Upper lobe of right lung (tissue), 1 donor: Measurements from ENCODE around the gene PLSCR3. TPM values are rescaled to one million over a fixed set of nuclear protein-coding genes. Genes with fewer than 3 reads are reported as not detected.

Experiments
- ATAC-seq: fragments of 200-7000 bp; cut with Tn5 transposase; one replicate; pipeline ENCODE4 v1.9.1; 2020; ENCODE audit warnings: mild to moderate bottlenecking, moderate library complexity
- DNase-seq: peaks from one replicate; pipeline ENCODE4 v3.0.0-alpha.2; 2020
- H3K27ac ChIP-seq: fragments of 200-600 bp; one replicate; pipeline ENCODE4 v1.8.0; 2022
- H3K27me3 ChIP-seq: fragments of 200-600 bp; one replicate; pipeline ENCODE4 v1.8.0; 2022; ENCODE audit warnings: mild to moderate bottlenecking
- H3K36me3 ChIP-seq: fragments of 200-600 bp; one replicate; pipeline ENCODE4 v1.8.0; 2022
- H3K4me1 ChIP-seq: fragments of 200-600 bp; one replicate; pipeline ENCODE4 v1.8.0; 2022
- H3K4me3 ChIP-seq: fragments of 200-600 bp; one replicate; pipeline ENCODE4 v1.8.0; 2022; ENCODE audit warnings: mild to moderate bottlenecking
- H3K9me3 ChIP-seq: fragments of 200-600 bp; one replicate; pipeline ENCODE4 v1.8.0; 2022
- intact Hi-C: fragments of 100-400 bp; cut with DNase I; formaldehyde crosslinking; loops from one replicate; pipeline ENCODE4 v1.11.0; 2022
- total RNA-seq: library from RNA; stranded (reverse); fragmentation: NEBNext Ultra II Directional; extraction: Animal tissue kit (Norgen Biotek cat#: 25700); gene quantifications from one replicate; pipeline ENCODE4 v1.2.1, GENCODE V29; 2021
- TF ChIP-seq, protein P1 (sequence below): fragments of 200-600 bp; IDR thresholded peaks from one replicate; pipeline ENCODE4 v1.8.0; 2022; ENCODE audit warnings: antibody characterized with exemption
- donor health status: DM: no; HTN: yes; CAD: no; lungs with severe emphysema.

PLSCR3 gene
- total RNA-seq, 1 donor from 2014 or later, result 30.3 TPM

DNA sequence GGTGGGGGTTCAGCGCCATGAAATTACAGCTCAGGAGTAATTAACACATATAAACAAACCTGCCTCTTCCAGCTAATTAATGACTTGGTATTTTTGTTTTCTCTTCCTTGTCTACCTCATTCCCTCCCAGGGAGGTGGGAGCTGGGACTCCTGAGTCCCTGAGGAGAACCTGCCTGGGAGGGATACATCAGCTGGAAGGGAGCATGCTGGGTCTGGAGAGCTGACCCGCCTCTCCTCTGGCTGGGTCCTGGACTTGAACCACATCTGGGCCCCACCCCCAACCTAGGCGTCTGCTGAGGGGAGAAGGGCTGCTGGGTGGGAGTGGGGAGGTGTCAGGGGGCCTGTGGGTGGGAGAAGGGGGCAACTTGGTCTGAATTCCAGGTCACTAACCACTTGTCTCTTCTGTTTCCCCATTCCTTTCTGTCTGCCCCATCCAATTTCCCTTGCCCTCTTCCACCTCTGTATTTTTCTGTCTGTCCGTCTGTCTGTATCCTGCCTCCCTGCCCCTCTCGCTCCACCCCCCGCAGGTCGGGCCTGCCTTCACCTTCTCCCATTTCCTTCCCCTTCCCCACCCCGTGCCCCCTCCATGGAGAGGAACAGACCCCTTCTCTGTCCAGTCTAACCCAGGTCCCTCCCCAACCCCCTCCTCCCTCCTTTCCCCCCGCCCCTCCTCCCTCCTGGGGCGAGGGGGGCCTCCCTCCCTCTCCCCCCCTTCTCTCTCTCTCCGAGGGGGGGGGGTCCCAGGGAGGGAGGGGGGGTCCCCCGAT lies 13.3 kb upstream of the PLSCR3 start, which contains the start of gene NLGN2:
Gene NLGN2, plus strand, starts transcription at position 361 of the 767 bp plus-strand sequence. CDS start 411 bp downstream, outside the sequence.
- intact Hi-C loops, result no loop called here
- Histone ChIP-seq H3K9me3 (no peaks in the 10 kb centered on the region), H3K4me3 (no peak within 1 kb of the TSS), H3K27me3 (no peaks in the 10 kb centered on the region), H3K27ac (no peak within 1 kb of the TSS), H3K36me3 (no peaks in the 10 kb centered on the region), H3K4me1 (peaks cover 7% of the 10 kb centered on the region)
- DNase-seq (no peak), ATAC-seq (no peak)
- TF ChIP-seq, protein P1, sequence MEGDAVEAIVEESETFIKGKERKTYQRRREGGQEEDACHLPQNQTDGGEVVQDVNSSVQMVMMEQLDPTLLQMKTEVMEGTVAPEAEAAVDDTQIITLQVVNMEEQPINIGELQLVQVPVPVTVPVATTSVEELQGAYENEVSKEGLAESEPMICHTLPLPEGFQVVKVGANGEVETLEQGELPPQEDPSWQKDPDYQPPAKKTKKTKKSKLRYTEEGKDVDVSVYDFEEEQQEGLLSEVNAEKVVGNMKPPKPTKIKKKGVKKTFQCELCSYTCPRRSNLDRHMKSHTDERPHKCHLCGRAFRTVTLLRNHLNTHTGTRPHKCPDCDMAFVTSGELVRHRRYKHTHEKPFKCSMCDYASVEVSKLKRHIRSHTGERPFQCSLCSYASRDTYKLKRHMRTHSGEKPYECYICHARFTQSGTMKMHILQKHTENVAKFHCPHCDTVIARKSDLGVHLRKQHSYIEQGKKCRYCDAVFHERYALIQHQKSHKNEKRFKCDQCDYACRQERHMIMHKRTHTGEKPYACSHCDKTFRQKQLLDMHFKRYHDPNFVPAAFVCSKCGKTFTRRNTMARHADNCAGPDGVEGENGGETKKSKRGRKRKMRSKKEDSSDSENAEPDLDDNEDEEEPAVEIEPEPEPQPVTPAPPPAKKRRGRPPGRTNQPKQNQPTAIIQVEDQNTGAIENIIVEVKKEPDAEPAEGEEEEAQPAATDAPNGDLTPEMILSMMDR, result no peak

DNA sequence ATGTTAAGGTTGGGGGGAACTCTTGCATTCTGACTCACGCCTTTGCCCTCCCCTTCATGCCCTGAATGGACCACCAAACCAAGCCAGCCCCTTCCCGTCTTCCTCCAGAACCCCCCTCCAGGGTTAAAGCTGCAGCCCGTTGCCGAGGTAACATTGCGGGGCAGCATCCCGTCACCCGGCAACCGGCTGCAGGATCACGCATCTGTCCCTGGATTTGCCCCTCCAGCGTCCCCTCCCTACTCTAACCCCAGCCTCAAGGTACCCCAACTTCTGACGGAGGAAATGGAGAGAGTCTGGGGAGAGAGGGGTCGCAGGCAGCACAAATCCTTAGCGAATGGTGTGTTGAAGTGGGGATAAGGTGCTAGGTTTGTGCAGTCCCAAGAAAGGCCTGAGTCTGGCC lies 12.8 kb upstream of the PLSCR3 start:
- TF ChIP-seq, protein P1, result no peak
- intact Hi-C loops, result no loop called here

DNA sequence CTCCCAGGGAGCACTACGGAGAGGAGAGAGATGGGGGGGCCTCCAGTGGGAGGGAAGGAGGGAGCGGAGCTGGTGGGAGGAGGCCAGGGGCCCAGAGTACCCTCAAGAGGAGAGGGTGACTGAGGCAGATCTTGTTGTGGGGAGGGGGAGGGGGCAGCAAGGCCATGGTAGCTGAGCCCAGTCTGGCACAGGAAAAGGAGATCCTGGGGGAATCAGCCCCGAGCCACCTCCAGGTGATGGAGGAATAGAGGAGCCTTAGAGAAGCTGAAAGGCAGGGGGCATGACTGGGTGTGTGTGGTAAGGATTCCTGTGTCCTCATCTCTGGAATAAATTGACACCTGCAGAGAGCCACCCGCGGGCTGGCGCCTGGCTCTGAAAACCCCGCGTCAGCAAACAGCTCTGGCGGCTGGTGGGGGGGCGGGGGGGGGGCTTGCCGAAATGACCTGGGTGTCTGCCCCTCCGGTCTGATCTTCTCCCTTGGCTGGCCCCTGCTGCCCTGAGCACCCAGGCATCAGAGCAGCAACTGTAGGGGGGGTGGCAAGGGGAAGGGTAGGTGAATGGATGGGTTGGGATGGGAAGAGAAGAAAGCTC lies 12.0 kb upstream of the PLSCR3 start:
- intact Hi-C loops, result no loop called here
- no peaks in the 10 kb centered on the region for H3K36me3 ChIP-seq
- H3K9me3 ChIP-seq, result no peaks in the 10 kb centered on the region
- H3K4me3 ChIP-seq, result no peak overlapping the region
- H3K4me1 ChIP-seq, result peaks cover 10% of the 10 kb centered on the region
- no peak for DNase-seq
- ATAC-seq, result no peak
- no peak overlapping the region for H3K27ac ChIP-seq
- no peaks in the 10 kb centered on the region for H3K27me3 ChIP-seq
- TF ChIP-seq, protein P1, result no peak

More for the DNA sequence above, 12.8 kb upstream of the PLSCR3 start:
- Histone ChIP-seq H3K4me1 (peaks cover 10% of the 10 kb centered on the region), H3K27ac (no peak overlapping the region), H3K36me3 (no peaks in the 10 kb centered on the region), H3K4me3 (no peak overlapping the region), H3K27me3 (no peaks in the 10 kb centered on the region), H3K9me3 (no peaks in the 10 kb centered on the region)
- ATAC-seq, result no peak
- DNase-seq, result no peak

DNA sequence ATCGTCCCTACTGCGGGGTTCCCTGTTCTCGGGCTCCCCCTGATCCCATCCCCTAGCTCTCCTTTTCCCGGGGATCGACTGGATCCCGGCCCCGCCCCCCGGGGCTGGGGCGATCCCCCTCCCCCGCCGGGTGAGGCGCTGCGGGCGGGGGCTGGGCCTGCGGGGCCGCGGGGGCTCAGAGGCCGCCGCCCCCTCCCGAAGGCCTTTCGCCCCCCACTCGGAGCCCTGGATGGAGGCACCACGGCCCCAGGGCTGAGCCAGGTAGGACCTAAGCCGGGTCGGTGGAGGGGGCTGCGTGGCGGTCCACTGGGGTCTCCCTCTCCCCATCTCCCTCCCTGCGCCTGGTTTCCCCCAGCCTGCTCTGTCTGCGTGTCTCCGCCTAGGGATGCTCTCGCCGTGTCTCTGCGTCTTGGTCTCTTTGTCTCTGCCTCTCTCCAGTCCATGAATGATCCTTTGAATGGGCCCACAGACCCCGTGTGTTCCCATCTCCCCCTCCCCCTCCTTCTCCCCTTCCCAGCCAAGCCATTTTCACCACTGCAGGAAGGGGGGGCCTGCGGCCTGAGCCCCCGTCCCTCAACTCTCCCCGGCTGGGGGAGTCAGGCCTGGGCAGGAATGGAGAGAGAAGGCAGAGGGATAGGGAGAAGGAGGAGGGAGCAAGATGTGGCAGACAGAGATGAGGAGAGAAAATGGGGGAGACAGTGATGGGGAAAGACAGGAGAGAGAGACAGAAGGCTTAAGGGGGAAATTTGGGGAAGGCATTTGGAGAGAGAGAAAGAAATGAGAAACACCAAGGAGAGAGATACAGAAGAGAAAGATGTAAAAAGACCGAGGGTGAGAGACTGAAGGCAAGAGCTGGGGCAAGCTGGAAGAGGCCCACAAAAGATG lies 11.3 kb upstream of the PLSCR3 start:
- no peak for DNase-seq
- H3K27me3 ChIP-seq, result no peaks in the 10 kb centered on the region
- ATAC-seq, result no peak
- H3K9me3 ChIP-seq, result no peaks in the 10 kb centered on the region
- TF ChIP-seq, protein P1, result no peak
- H3K36me3 ChIP-seq, result no peaks in the 10 kb centered on the region
- peak overlapping the region; percentile 64 for H3K4me3 ChIP-seq
- peaks cover 10% of the 10 kb centered on the region for H3K4me1 ChIP-seq
- peak overlapping the region; percentile 63 for H3K27ac ChIP-seq
- intact Hi-C loops, result no loop called here

DNA sequence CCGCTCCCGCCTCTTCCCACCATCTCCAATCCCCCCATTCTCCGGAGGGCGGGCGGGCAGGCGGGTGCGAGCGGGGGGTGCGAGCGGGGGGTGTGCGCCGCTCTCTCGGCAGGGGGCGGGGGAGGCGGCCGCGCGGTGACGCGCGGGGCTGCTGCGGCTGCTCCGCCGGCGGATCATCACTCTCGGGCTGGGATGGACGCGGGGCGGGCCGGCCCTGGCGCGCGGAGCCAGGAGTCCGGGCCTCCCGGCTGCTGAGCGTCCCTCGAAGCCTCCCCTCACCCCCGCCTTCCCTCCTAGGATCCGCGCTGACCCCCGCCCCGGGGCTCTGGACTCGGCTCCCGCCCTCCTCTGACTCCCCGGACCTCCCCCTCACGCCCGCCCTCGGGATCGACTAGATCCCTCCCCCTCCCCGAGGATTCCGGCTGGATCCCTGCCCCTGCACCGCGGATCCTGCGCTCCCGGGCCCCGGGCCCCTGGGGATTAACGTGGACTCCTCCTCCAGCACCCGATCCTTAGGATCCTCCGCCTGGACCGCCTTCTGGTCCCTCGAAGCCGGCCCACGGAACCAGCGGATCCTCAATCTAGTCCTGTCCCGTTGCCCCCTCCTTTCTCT lies 10.5 kb upstream of the PLSCR3 start:
- Histone ChIP-seq H3K36me3 (no peaks in the 10 kb centered on the region), H3K27me3 (no peaks in the 10 kb centered on the region), H3K9me3 (no peaks in the 10 kb centered on the region), H3K27ac (peak overlapping the region; percentile 63), H3K4me1 (peaks cover 10% of the 10 kb centered on the region), H3K4me3 (peak overlapping the region; percentile 64)
- TF ChIP-seq, protein P1, result no peak
- intact Hi-C loops, result no loop called here
- peak; percentile 82 for DNase-seq
- ATAC-seq, result peak; percentile 37
